GM12801 (cell line): ENCODE data around the gene GFI1.

Source experiments
- CTCF ChIP-seq: IDR thresholded peaks from one replicate; pipeline ENCODE4 v1.5.1; 2011; ENCODE audit warnings: control low read depth; ENCODE audit not compliant: insufficient read length; ENCODE audit errors: extremely low read depth

The GFI1 gene

GRCh38 chr1:92505015-92505692 lies 18.4 kb upstream of the GFI1 start:
- no peak for TF ChIP-seq CTCF

GRCh38 chr1:92504291-92505014 lies 17.7 kb upstream of the GFI1 start:
- no peak for TF ChIP-seq CTCF

GRCh38 chr1:92503926-92504285 lies 17.2 kb upstream of the GFI1 start:
- TF ChIP-seq CTCF: no peak

- no peak for TF ChIP-seq CTCF
Measured at GRCh38 chr1:92503043-92503925, 16.6 kb upstream of the GFI1 start.

- no peak for TF ChIP-seq CTCF
Measured at GRCh38 chr1:92502247-92502646, 15.5 kb upstream of the GFI1 start.

- no peak for TF ChIP-seq CTCF
Measured at GRCh38 chr1:92500552-92500951, 13.8 kb upstream of the GFI1 start.

- no peak for TF ChIP-seq CTCF
Measured at GRCh38 chr1:92495392-92496063, 8.8 kb upstream of the GFI1 start.
